NCI-H187 (cell line): ENCODE data around the gene CD300A.
"Not testable (repeated sequence)": the region's sequence is repeated elsewhere in the genome, so short reads cannot be mapped to it uniquely, and the experiment has no call there.

Experiments used
- DNase-seq, 2 experiments: peaks; one replicate each; lab custom pipeline; 2025; lab: John Stamatoyannopoulos, UW

Gene CD300A

GRCh38 chr17:74518413-74518981, 52.1 kb downstream of the CD300A start:
- not testable (repeated sequence) for DNase-seq

GRCh38 chr17:74520016-74520434, 53.6 kb downstream of the CD300A start:
- no peak for DNase-seq

GRCh38 chr17:74520790-74521480, 54.5 kb downstream of the CD300A start:
- no peak for DNase-seq

GRCh38 chr17:74521701-74522201, 55.3 kb downstream of the CD300A start:
- no peak for DNase-seq

- DNase-seq, result no peak
These were observed 56.1 kb downstream of the CD300A start for GRCh38 chr17:74522381-74523105.

GRCh38 chr17:74523308-74523707, 56.9 kb downstream of the CD300A start:
- no peak for DNase-seq

GRCh38 chr17:74524653-74525464, 58.4 kb downstream of the CD300A start:
- no peak for DNase-seq

- no peak for DNase-seq
These were observed 59.0 kb downstream of the CD300A start for GRCh38 chr17:74525465-74525725.

- DNase-seq, result no peak
These were observed 59.4 kb downstream of the CD300A start for GRCh38 chr17:74525781-74526288.

GRCh38 chr17:74526681-74527080, 60.2 kb downstream of the CD300A start:
- DNase-seq, result no peak

GRCh38 chr17:74527081-74527480, 60.6 kb downstream of the CD300A start:
- DNase-seq, result no peak

- no peak for DNase-seq
These were observed 61.3 kb downstream of the CD300A start for GRCh38 chr17:74527756-74528155.

GRCh38 chr17:74528491-74529199, 62.2 kb downstream of the CD300A start:
- no peak for DNase-seq

GRCh38 chr17:74529243-74529642, 62.8 kb downstream of the CD300A start:
- no peak for DNase-seq

GRCh38 chr17:74530831-74531150, 64.4 kb downstream of the CD300A start:
- DNase-seq, result no peak

GRCh38 chr17:74531231-74531761, 64.9 kb downstream of the CD300A start, which contains the start of gene CD300LB:
TSS of gene CD300LB (minus strand) at chr17:74531475. CDS start at chr17:74531350, 125 bp downstream.
- DNase-seq, result no peak

- no peak for DNase-seq
These were observed 65.7 kb downstream of the CD300A start for GRCh38 chr17:74532115-74532514.
